ENCODE measurements around the gene UGT1A3.

UGT1A3 gene

DNA sequence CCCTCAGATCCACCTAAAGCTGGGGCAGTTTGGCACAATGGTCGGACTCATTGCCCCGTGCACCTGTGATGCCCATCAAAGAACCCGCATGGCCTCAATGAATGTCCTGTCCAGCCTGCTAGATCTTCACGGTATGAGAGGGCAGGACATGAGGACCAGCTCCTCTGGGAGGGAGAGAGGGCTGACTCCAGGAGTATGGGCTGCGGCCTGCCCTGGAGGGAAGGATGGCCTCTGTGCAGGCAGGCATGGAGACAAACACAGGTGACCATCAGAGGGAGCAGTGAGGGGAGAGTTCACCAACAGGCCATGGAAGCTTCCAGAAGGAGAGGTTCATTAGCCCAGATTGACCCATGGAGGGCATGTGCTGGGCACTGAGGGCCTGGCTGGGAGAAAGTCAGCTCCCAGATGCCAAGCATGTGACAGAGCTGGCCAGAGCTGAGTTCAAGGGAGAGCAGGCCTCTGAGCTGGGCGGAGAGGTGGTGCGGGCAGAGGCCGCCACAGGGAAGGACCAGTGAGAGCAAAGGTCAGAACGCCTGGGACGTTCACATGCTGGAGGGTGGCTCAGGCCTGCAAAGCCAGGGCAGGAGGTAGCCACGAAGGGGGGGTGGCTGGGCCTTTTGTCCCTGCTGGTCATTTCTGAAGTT, 89.3 kb downstream of the UGT1A3 start:
- DNase-seq, result no peak

DNA sequence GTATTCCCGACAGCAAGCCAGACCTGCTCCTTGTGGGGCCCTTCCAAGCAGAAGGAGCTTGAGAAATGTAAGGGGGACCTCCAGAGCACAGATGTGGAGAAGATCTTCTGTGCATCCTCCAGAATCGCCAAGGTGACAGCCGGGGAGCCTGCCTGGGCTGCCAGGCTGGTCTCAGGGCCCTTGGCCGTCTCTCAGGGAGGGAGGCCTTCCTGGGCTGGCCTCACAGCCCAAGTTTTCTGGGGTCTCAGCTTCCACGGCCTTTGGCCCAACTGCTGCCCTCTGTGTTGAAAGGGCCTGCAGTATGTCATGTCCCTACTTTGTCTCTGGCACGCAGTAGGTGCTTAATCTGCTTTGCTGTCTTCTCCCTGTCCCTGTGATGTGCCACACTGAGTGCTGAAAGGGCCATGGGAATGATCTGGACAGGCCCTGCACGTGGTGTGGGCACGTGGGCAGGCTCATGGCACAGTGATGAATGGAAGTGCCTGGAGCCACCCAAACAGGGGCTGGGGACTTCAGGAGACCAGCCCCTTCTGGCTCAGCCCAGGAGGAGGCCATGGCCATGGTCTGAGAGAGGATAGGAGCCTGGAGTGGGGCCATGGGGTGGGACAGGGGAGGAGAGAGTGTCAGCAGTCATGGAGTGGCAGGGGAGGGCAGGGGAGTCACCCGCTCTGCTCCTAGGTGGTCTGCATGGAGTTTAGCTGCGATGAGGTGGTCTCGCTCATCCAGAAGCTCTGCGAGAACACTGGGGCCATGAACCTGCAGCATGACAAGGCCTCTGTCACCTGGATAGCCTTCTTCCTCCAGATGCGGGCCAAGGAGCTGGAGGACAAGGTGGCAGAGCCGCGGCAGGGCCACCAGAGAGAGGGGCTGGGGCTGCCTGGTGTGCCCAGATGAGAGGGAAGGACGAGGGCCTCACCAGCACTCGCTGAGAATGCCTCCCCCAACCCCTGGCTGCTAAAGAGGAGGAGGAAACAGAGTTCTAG, 90.1 kb downstream of the UGT1A3 start:
- no peak for DNase-seq

DNA sequence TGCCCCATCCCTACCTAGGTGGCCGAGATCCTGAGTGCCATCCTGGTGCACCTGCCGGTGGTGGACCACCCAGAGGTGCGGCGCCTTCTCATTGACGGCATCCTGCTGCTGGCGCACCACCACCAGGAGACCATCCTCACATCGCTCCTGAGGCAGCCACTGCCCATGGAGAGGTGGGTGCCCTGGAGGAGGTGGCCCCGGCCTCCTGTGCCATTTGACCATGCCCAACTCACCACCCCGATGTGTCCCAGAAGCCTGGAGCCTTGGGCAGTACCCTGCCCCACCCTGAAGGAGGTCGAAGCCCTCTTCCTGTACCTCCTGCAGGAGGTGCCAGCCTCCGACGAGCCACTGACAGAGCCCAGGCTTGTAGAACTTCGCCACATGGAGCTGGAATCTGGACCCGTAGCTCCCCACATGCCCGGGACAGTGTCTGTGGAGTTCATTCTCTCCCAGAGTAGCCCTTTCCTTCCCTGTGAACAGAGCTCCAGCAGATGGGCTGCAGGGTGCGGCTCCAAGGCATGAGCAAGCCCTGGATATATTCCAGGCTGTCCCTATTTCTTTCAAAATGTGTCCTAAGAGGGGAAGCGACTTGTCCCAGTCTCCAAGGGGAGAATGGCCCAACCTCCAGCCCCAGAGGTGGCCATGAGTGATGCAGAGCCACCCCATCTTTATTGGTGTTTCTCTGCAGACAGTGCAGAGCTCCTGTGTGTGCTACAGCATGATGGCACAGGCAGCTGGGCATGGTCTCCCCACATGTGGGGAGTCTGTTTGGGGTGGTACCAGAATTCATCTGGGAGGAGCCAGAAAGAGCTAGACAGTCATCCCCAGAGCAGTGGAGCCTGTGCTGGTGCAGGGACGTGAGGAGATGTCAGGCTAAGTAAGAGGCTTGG, 91.3 kb downstream of the UGT1A3 start:
- DNase-seq, result no peak

DNA sequence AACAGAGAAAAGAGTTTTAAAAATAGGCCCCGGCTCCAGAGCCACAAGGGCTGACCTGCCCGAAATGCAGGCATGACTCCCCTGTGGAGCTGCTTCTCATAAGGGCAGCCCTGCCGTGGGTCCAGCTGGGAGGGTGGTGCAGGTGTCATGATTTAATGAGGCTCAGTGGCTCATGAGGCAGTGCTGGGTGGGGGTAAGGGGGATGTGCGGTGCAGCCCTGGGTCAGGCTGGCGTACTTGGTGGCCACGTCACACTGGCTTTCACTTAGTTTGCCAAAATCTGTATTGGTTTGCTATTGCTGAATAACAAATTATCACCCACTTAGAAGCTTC, 91.9 kb downstream of the UGT1A3 start:
- no peak for DNase-seq

DNA sequence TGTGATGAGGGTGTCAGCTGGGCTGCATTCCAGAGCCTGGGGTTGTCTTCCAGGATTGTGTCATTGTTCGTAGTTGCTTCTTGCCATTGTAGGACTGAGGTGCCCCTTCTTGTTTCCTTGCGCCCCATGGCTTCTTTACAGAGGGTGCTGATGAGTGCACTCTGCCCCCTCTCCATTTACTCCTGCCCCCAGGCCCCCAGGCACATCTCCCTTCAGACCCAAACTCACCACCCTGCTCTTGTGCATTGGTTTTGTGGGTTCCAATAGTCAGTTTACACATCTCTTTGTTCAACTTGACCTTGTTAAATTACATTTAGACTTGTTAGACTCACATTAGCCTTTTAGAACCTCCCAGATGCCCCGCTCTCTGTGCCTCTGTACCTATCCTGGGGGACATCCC, 92.4 kb downstream of the UGT1A3 start:
- DNase-seq, result no peak

DNA sequence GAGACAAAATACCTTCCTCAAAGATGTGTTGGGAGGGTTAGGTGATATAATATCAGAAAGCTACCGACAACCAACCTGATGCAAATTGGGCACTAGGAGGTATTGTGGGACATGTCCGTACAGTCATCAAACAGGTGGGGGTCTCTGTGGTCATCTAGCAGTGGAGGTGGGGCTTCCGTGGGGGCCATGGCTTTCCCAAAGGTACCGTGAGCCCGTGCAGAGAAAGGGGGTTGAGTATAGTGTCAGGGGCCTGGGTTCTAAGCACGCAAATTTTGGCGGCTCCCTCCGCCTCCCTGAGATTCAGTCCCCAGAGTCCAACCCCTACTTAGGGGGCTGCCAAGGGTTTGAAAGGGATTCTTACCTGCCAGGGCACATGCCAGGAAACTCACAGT, 92.9 kb downstream of the UGT1A3 start:
- no peak for DNase-seq

DNA sequence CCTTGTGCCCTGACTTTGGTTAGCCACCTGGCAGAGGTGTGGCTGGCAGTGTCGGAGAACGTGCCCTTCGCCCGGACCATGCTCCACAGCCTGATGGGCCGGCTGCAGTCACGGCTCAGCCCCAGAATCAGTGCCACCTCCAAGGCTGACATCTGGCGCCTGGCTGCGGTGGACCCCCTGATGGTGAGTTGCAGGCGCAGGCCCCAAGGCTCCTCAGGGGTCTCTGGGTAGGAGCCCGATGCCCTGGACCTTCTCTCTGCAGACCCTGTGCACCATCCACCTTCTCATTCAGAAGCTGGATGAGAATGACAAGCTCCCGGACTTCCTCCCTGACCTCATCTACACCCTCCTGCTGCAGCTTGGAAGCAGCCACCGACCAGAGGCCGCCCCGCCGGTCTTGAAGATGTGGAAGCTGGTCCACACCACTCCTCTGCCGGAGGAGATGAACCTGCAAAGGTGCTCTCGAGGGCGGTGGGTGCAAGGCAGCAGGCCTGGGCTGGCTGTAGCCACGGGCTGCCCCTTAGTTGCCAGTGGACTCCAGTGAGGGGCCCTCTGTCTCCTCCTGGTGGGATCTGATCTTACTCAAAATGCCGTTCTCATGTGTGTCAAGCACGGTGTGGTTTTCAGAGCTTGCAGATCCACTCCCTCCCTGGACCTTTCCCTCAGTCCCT, 93.4 kb downstream of the UGT1A3 start:
- DNase-seq, result no peak
